Measurements from ENCODE around the gene TSPY3. TPM values are rescaled to one million over a fixed set of nuclear protein-coding genes. Genes with fewer than 3 reads are reported as not detected.
"Not testable (repeated sequence)": the region's sequence is repeated elsewhere in the genome, so short reads cannot be mapped to it uniquely, and the experiment has no call there.

The TSPY3 gene, protein sequence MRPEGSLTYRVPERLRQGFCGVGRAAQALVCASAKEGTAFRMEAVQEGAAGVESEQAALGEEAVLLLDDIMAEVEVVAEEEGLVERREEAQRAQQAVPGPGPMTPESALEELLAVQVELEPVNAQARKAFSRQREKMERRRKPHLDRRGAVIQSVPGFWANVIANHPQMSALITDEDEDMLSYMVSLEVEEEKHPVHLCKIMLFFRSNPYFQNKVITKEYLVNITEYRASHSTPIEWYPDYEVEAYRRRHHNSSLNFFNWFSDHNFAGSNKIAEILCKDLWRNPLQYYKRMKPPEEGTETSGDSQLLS
- total RNA-seq (not detected), polyA plus RNA-seq (not detected)

DNA sequence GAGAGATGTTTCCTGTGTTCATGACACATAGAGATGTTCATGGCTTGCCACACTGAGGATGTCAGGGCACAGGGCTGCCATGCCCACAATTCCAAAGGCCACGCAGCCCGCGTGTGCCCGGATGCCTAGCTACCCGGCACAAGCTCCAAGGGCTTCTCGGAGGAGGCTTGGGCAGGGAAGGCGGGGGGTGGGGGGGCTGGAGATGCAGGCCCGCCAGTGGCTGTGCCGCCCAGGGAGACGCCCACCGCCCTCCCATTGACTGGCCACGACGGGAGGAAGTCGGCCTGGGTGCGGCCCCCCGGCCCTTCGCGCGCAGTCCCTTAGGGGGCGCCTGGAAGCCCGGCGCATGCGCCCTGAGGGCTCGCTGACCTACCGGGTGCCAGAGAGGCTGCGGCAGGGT, at the start of gene TSPY3:
Gene TSPY3 (plus strand): TSS at position 301 of the 400 bp plus-strand sequence. CDS start 46 bp downstream, at position 347.
- not testable (repeated sequence) for H3K36me3 ChIP-seq (ENCODE audit: control insufficient read depth, insufficient read depth, low read length); H3K36me3 Mint-ChIP-seq; H3K27ac ChIP-seq (ENCODE audit: insufficient read depth, low read length, poor library complexity, severe bottlenecking); H3K27ac Mint-ChIP-seq; H3K4me1 ChIP-seq (ENCODE audit: control insufficient read depth, insufficient read depth, low read length, poor library complexity, severe bottlenecking); H3K4me1 Mint-ChIP-seq; H3K4me3 ChIP-seq (ENCODE audit: low read depth, low read length); H3K27me3 ChIP-seq (ENCODE audit: control insufficient read depth, insufficient read depth, low read length); H3K4me3 Mint-ChIP-seq; ATAC-seq (ENCODE audit: low read depth in 2 of 2); H3K9me3 ChIP-seq (ENCODE audit: control insufficient read depth in 2 of 2, low read length in 2 of 2); H3K9me3 Mint-ChIP-seq; DNase-seq; H3K27me3 Mint-ChIP-seq

DNA sequence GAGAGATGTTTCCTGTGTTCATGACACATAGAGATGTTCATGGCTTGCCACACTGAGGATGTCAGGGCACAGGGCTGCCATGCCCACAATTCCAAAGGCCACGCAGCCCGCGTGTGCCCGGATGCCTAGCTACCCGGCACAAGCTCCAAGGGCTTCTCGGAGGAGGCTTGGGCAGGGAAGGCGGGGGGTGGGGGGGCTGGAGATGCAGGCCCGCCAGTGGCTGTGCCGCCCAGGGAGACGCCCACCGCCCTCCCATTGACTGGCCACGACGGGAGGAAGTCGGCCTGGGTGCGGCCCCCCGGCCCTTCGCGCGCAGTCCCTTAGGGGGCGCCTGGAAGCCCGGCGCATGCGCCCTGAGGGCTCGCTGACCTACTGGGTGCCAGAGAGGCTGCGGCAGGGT, 40.7 kb upstream of the TSPY3 start, which contains the start of gene TSPY8:
Gene TSPY8 (plus strand): TSS at position 301 of the 400 bp plus-strand sequence. CDS start 46 bp downstream, at position 347.
- DNase-seq; H3K9me3 ChIP-seq (ENCODE audit: control insufficient read depth in 2 of 2, low read length in 2 of 2); H3K4me3 Mint-ChIP-seq; H3K36me3 ChIP-seq (ENCODE audit: control insufficient read depth, insufficient read depth, low read length); H3K9me3 Mint-ChIP-seq; H3K36me3 Mint-ChIP-seq; H3K4me1 ChIP-seq (ENCODE audit: control insufficient read depth, insufficient read depth, low read length, poor library complexity, severe bottlenecking); ATAC-seq (ENCODE audit: low read depth in 2 of 2); H3K4me3 ChIP-seq (ENCODE audit: low read depth, low read length); H3K27ac Mint-ChIP-seq; H3K27me3 ChIP-seq (ENCODE audit: control insufficient read depth, insufficient read depth, low read length); H3K4me1 Mint-ChIP-seq; H3K27me3 Mint-ChIP-seq; H3K27ac ChIP-seq (ENCODE audit: insufficient read depth, low read length, poor library complexity, severe bottlenecking): not testable (repeated sequence)

DNA sequence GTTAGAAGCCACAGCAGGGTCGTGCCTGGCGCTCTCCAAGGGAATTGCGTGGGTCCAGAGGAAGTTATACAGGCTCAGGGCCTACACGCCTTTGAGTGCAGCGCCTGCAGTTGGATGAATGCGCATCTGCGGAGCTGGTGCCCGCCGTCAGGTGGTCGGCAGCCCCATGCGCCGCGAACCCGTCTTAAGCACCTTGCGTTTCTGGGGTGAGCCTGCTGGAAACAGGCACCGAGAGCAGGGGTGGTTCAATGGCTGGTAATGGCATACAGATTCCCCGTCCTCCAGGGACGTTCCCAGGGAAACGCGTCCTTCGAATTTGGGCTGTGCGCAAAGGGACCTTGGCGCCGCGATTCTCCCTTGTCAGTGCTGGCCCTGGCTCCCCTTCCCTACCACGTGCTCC, 1.7 kb upstream of the TSPY3 start:
- not testable (repeated sequence) for H3K4me1 ChIP-seq (ENCODE audit: control insufficient read depth, insufficient read depth, low read length, poor library complexity, severe bottlenecking); H3K27ac Mint-ChIP-seq; H3K9me3 Mint-ChIP-seq; ATAC-seq (ENCODE audit: low read depth in 2 of 2); H3K36me3 ChIP-seq (ENCODE audit: control insufficient read depth, insufficient read depth, low read length); H3K9me3 ChIP-seq (ENCODE audit: control insufficient read depth in 2 of 2, low read length in 2 of 2); H3K4me3 ChIP-seq (ENCODE audit: low read depth, low read length); DNase-seq; H3K36me3 Mint-ChIP-seq; H3K27me3 ChIP-seq (ENCODE audit: control insufficient read depth, insufficient read depth, low read length); H3K27ac ChIP-seq (ENCODE audit: insufficient read depth, low read length, poor library complexity, severe bottlenecking); H3K27me3 Mint-ChIP-seq; H3K4me1 Mint-ChIP-seq; H3K4me3 Mint-ChIP-seq

Other genes starting within 250 kb of the TSPY3 start
- gene TSPY4, start 61.0 kb upstream of the TSPY3 start, total RNA-seq, result not detected
- gene TSPY4, start 61.0 kb upstream of the TSPY3 start, polyA plus RNA-seq, result not detected
- not detected for gene TSPY8, start 40.6 kb upstream of the TSPY3 start, total RNA-seq
- not detected for gene TSPY8, start 40.6 kb upstream of the TSPY3 start, polyA plus RNA-seq
- gene TSPY1, start 68.5 kb downstream of the TSPY3 start, total RNA-seq, result not detected
- gene TSPY1, start 68.5 kb downstream of the TSPY3 start, polyA plus RNA-seq, result not detected
- not detected for gene TSPY9, start 88.8 kb downstream of the TSPY3 start, total RNA-seq
- not detected for gene TSPY9, start 88.8 kb downstream of the TSPY3 start, polyA plus RNA-seq
- gene TSPY10, start 129.5 kb downstream of the TSPY3 start, total RNA-seq, result not detected
- gene TSPY10, start 129.5 kb downstream of the TSPY3 start, polyA plus RNA-seq, result not detected